UCSD-AML1 (cell line): ENCODE data around the gene DENND4C.
"Not testable (repeated sequence)": the region's sequence is repeated elsewhere in the genome, so short reads cannot be mapped to it uniquely, and the experiment has no call there.

ENCODE experiments used
- DNase-seq: peaks from one replicate; lab custom pipeline; 2025; ENCODE audit not compliant: unreplicated experiment; lab: John Stamatoyannopoulos, UW

Gene DENND4C

GRCh38 chr9:19223724-19224123 is 6.8 kb upstream of the DENND4C start:
- no peak for DNase-seq

GRCh38 chr9:19224563-19224962 is 5.9 kb upstream of the DENND4C start:
- no peak for DNase-seq

- no peak for DNase-seq
Observed at GRCh38 chr9:19229595-19230354, 718 bp upstream of the DENND4C start.

GRCh38 chr9:19231126-19231903 is 822 bp downstream of the DENND4C start:
- DNase-seq, result no peak

GRCh38 chr9:19231904-19232822 is 1.7 kb downstream of the DENND4C start:
- no peak for DNase-seq

- no peak for DNase-seq
Observed at GRCh38 chr9:19232823-19233194, 2.3 kb downstream of the DENND4C start.

- DNase-seq, result no peak
Observed at GRCh38 chr9:19233344-19233743, 2.9 kb downstream of the DENND4C start.

- DNase-seq, result no peak
Observed at GRCh38 chr9:19239955-19240354, 9.5 kb downstream of the DENND4C start.

GRCh38 chr9:19241728-19242127 is 11.2 kb downstream of the DENND4C start:
- DNase-seq, result no peak

GRCh38 chr9:19243366-19244033 is 13.0 kb downstream of the DENND4C start:
- DNase-seq, result no peak

- no peak for DNase-seq
Observed at GRCh38 chr9:19246891-19247290, 16.4 kb downstream of the DENND4C start.

GRCh38 chr9:19247420-19247819 is 16.9 kb downstream of the DENND4C start:
- DNase-seq, result no peak

- not testable (repeated sequence) for DNase-seq
Observed at GRCh38 chr9:19250346-19250745, 19.9 kb downstream of the DENND4C start.

GRCh38 chr9:19251203-19251602 is 20.7 kb downstream of the DENND4C start:
- DNase-seq, result not testable (repeated sequence)

GRCh38 chr9:19251622-19252021 is 21.1 kb downstream of the DENND4C start:
- not testable (repeated sequence) for DNase-seq

GRCh38 chr9:19252174-19252884 is 21.8 kb downstream of the DENND4C start:
- DNase-seq, result no peak

- DNase-seq, result no peak
Observed at GRCh38 chr9:19252885-19253219, 22.4 kb downstream of the DENND4C start.

GRCh38 chr9:19255112-19255511 is 24.6 kb downstream of the DENND4C start:
- DNase-seq, result no peak

GRCh38 chr9:19255821-19256220 is 25.3 kb downstream of the DENND4C start:
- no peak for DNase-seq

- not testable (repeated sequence) for DNase-seq
Observed at GRCh38 chr9:19259665-19260255, 29.3 kb downstream of the DENND4C start.
